ENCODE results near the gene PHF10.

Gene PHF10

GRCh38 chr6:169723200-169723909 lies 945 bp downstream of the PHF10 start:
- DNase-seq (ENCODE audit: low read depth): peak; percentile 77
- H3K4me3 ChIP-seq (ENCODE audit: low read depth, low read length): peak overlapping the region; percentile 80
- no peak for TF ChIP-seq CTCF (IDR thresholded peaks at IDR 0.05; ENCODE audit: insufficient read depth, low read depth, low read length, missing control alignments)

GRCh38 chr6:169722362-169723199 lies 1.7 kb downstream of the PHF10 start:
- no peak for TF ChIP-seq CTCF (IDR thresholded peaks at IDR 0.05; ENCODE audit: insufficient read depth, low read depth, low read length, missing control alignments)
- peak overlapping the region; percentile 80 for H3K4me3 ChIP-seq (ENCODE audit: low read depth, low read length)
- peak; percentile 45 for DNase-seq (ENCODE audit: low read depth)

GRCh38 chr6:169720207-169720855 lies 4.0 kb downstream of the PHF10 start:
- TF ChIP-seq CTCF (IDR thresholded peaks at IDR 0.05; ENCODE audit: insufficient read depth, low read depth, low read length, missing control alignments): peak; percentile 4
- no peak overlapping the region for H3K4me3 ChIP-seq (ENCODE audit: low read depth, low read length)
- no peak for DNase-seq (ENCODE audit: low read depth)

GRCh38 chr6:169719117-169719516 lies 5.2 kb downstream of the PHF10 start:
- no peak for TF ChIP-seq CTCF (IDR thresholded peaks at IDR 0.05; ENCODE audit: insufficient read depth, low read depth, low read length, missing control alignments)
- no peak for DNase-seq (ENCODE audit: low read depth)
- no peak overlapping the region for H3K4me3 ChIP-seq (ENCODE audit: low read depth, low read length)

GRCh38 chr6:169714595-169714994 lies 9.7 kb downstream of the PHF10 start:
- DNase-seq (ENCODE audit: low read depth): no peak
- TF ChIP-seq CTCF (IDR thresholded peaks at IDR 0.05; ENCODE audit: insufficient read depth, low read depth, low read length, missing control alignments): no peak
- no peak overlapping the region for H3K4me3 ChIP-seq (ENCODE audit: low read depth, low read length)

GRCh38 chr6:169714178-169714577 lies 10.1 kb downstream of the PHF10 start:
- no peak overlapping the region for H3K4me3 ChIP-seq (ENCODE audit: low read depth, low read length)
- DNase-seq (ENCODE audit: low read depth): no peak
- TF ChIP-seq CTCF (IDR thresholded peaks at IDR 0.05; ENCODE audit: insufficient read depth, low read depth, low read length, missing control alignments): no peak
